Epithelial cell of proximal tubule (primary cell): ENCODE results near the gene SPECC1. TPM values are rescaled to one million over a fixed set of nuclear protein-coding genes. Genes with fewer than 3 reads are reported as not detected.
"Not testable (repeated sequence)": the region's sequence is repeated elsewhere in the genome, so short reads cannot be mapped to it uniquely, and the experiment has no call there.

Experiments used
- DNase-seq: peaks from one replicate; pipeline ENCODE4 v3.0.0-alpha.2; 2011; ENCODE audit warnings: low read depth
- H3K4me3 ChIP-seq: 2 replicates; pipeline ENCODE4 v1.5.1; 2011; ENCODE audit warnings: low read depth, mild to moderate bottlenecking, low read length
- CTCF ChIP-seq: conservative IDR thresholded peaks from 2 replicates; pipeline ENCODE4 v1.5.1; 2012; ENCODE audit warnings: low read depth, mild to moderate bottlenecking, low read length
- total RNA-seq: library from RNA; depleted of rRNA; stranded (reverse); fragments of >200 nt; gene quantifications from 2 replicates; pipeline ENCODE4 v1.2.3, GENCODE V29; 2015

Gene SPECC1
- total RNA-seq, 1 donor from 2014 or later = 39.3 TPM

- no peak overlapping the region for H3K4me3 ChIP-seq
- TF ChIP-seq CTCF = no peak
- DNase-seq = no peak
Observed at GRCh38 chr17:20223808-20224328, 214.7 kb downstream of the SPECC1 start.

DNA sequence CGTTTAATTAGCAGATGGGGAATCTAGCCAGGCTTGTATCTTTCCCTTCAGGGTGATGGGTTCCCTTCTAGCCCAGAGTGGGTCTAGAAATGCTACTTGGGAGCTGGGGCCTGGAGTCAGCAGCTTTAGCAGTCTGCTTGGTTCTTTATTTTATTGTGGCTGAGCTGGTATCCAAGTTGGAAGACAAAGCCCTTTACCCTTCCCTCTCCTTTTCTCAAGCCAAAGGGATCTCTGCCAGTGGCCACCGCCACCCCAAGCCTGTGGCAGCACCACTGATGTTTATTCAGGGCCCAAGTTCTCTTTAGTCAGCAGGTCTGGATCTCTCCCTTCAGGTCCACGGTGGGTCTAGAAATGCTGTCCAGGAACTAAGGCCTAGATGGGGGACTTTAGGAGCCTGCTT lies 215.2 kb downstream of the SPECC1 start:
- no peak overlapping the region for H3K4me3 ChIP-seq
- DNase-seq = no peak
- no peak for TF ChIP-seq CTCF

GRCh38 chr17:20225162-20226115 lies 216.3 kb downstream of the SPECC1 start:
- no peak for DNase-seq
- no peak overlapping the region for H3K4me3 ChIP-seq
- peak; percentile 41 for TF ChIP-seq CTCF

GRCh38 chr17:20226814-20227482 lies 217.8 kb downstream of the SPECC1 start:
- TF ChIP-seq CTCF = peak; percentile 87
- H3K4me3 ChIP-seq = no peak overlapping the region
- no peak for DNase-seq

GRCh38 chr17:20227720-20228370 lies 218.7 kb downstream of the SPECC1 start:
- not testable (repeated sequence) for H3K4me3 ChIP-seq, DNase-seq

DNA sequence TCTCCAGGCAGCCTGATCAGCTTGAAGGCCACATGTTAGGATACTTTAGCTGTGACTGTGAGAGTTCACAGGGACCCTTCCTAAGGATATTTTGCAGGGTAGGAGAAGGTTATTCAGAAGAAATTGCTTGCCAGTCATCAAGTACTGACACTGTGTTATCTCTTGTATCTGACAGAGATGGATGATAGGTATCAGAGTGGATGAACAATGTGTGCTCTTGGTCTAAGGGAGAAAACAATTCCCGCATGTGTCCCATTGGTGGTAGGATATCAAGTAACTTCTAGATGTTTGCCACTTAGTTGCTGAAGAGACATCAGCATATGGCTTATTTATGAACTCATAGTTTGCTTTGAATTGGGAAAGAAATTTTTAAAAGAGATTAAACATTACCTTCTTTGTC lies 219.3 kb downstream of the SPECC1 start:
- no peak overlapping the region for H3K4me3 ChIP-seq
- no peak for TF ChIP-seq CTCF
- DNase-seq = no peak

DNA sequence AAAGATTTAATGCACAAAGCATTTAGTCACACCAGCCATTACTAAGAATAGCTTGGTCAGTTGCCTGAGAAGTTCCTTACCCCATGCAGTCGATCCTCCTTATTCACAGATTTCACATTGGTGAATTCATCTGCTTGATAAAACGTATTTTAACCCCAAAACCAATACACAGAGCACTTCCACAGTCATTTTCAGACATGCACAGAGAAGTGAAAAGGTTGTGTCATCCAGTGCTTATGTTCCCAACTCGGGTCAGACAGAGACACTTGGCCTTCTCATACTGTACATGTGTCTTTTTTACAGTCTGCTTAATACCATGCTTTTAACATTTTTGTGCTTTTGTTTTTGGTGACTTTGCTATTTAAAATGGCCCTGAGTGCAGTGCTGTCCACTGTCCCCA lies 219.7 kb downstream of the SPECC1 start:
- no peak overlapping the region for H3K4me3 ChIP-seq
- TF ChIP-seq CTCF = no peak
- DNase-seq = no peak
